ENCODE data around the gene SPNS3. TPM values are rescaled to one million over a fixed set of nuclear protein-coding genes. Genes with fewer than 3 reads are reported as not detected.

Gene SPNS3
- total and polyA plus RNA-seq, 2 of the 8 experiments (the other 6 are each of a cell fraction or from before 2014, with no cell fraction given) = not detected

DNA sequence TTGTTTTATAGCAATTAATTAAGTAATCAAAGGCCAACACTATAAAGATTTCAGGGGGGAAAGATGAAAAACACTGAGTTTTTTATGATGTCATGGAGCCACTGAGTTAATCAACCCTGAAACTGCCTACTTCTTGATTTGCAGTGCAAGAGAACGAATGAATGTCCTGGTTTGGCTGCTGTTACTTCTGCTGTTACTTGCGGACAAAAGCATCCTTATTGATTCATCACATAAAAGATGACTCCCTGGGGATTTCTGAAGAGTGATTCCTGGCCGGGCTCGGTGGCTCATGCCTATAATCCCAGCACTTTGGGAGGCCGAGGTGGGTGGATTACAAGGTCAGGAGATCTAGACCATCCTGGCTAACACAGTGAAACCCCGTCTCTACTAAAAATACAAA, 10.9 kb upstream of the SPNS3 start:
- Histone ChIP-seq H3K9ac (replicated peaks in 1 of 4; ENCODE audit: extremely low read depth in 1 of 4, low read depth in 3 of 4, low read length in 3 of 4) (no peak overlapping the region), H3K4me2 (ENCODE audit: insufficient read depth in 1 of 2, low read depth in 2 of 2, low read length in 2 of 2) (no peak overlapping the region), H2BK120ac (replicated peaks; ENCODE audit: low read depth, low read length) (no peak overlapping the region), H3K4ac (replicated peaks; ENCODE audit: insufficient read length, low read depth, low read length) (no peak overlapping the region), H2BK12ac (ENCODE audit: low read depth, low read length) (no peak overlapping the region), H3K79me2 (ENCODE audit: control insufficient read depth in 1 of 2, insufficient read depth in 2 of 2, low read length in 2 of 2) (no peaks in the 10 kb centered on the region), H3K14ac (ENCODE audit: insufficient read length) (no peak overlapping the region), H3K56ac (replicated peaks; ENCODE audit: insufficient read length, low read depth, low read length) (no peak overlapping the region), H4K20me1 (replicated peaks in 1 of 2; ENCODE audit: control insufficient read depth in 1 of 2, insufficient read depth in 2 of 2, low read length in 2 of 2) (no peaks in the 10 kb centered on the region), H3K9me3 (ENCODE audit: insufficient read depth in 2 of 2, low read depth in 1 of 2, low read length in 1 of 2) (no peaks in the 10 kb centered on the region), H2BK20ac (ENCODE audit: low read length) (no peak overlapping the region), H4K5ac (ENCODE audit: insufficient read length, low read depth, low read length) (no peak overlapping the region), H4K91ac (replicated peaks; ENCODE audit: insufficient read length, low read length) (no peak overlapping the region), H3K36me3 (ENCODE audit: control insufficient read depth in 2 of 4, insufficient read depth in 4 of 4, low read length in 3 of 4) (no peaks in the 10 kb centered on the region), H3K4me1 (replicated peaks in 1 of 4; ENCODE audit: control insufficient read depth in 3 of 4, insufficient read depth in 4 of 4, low read length in 3 of 4) (no peaks in the 10 kb centered on the region), H3K79me1 (ENCODE audit: low read depth, low read length) (no peaks in the 10 kb centered on the region), H3K18ac (ENCODE audit: extremely low read depth, low read length) (no peak overlapping the region), H3K27me3 (replicated peaks in 1 of 4; ENCODE audit: control insufficient read depth in 3 of 4, extremely low read depth in 1 of 4, insufficient read depth in 3 of 4, low read length in 3 of 4) (no peaks in the 10 kb centered on the region; a peak in 1 of 7 replicates), H2BK5ac (ENCODE audit: low read depth, low read length) (no peak overlapping the region), H2BK15ac (ENCODE audit: low read length) (no peak overlapping the region), H2AK5ac (ENCODE audit: low read depth, low read length) (no peak overlapping the region), H3K4me3 (ENCODE audit: extremely low read depth in 1 of 4, insufficient read depth in 2 of 4, low read depth in 3 of 4, low read length in 4 of 4) (no peak overlapping the region), H3K23me2 (ENCODE audit: low read depth, low read length) (no peaks in the 10 kb centered on the region), H3K23ac (ENCODE audit: insufficient read length) (no peak overlapping the region), H2AFZ (ENCODE audit: low read length) (no peak overlapping the region), H3K27ac (ENCODE audit: low read depth, low read length) (no peak overlapping the region), H4K8ac (ENCODE audit: extremely low read depth, insufficient read depth, low read length) (no peak overlapping the region)
- CTCF ChIA-PET (ENCODE audit: partially characterized antibody) = interaction anchor here (0.9 to 3.3 kb wide), 9 partner anchors 11 to 223 kb away, joined by 3 to 17 read pairs (median 3); no protein-coding TSS in a partner anchor
- DNase-seq (ENCODE audit: low read depth in 1 of 2, low spot score in 2 of 2) (no peak), FAIRE-seq (no peak)
- WGBS, 2 experiments (ENCODE audit: extremely low coverage in 1 of 2, insufficient coverage in 1 of 2, insufficient read length in 1 of 2, insufficient replicate concordance in 2 of 2, low coverage in 1 of 2, low lambda C conversion rate in 2 of 2, missing lambda C conversion rate in 1 of 2) = 72% methylated on average over 5 of the region's 6 CpGs; no CpG with 5 or more reads in 1 of the 2 experiments
- POLR2A ChIA-PET (ENCODE audit: partially characterized antibody) = interaction anchor here (0.6 kb wide), 1 partner anchor 154 kb away, joined by 3 read pairs; no protein-coding TSS in a partner anchor
- TF ChIP-seq JUND (IDR thresholded peaks at IDR 0.05; ENCODE audit: low read length) = no peak
- no peak for TF ChIP-seq RBBP5 (IDR thresholded peaks at IDR 0.05; ENCODE audit: borderline replicate concordance, low read depth, low read length)
- TF ChIP-seq BCL11A (IDR thresholded peaks at IDR 0.05; ENCODE audit: low read depth in 2 of 2, low read length in 2 of 2) = no peak
- no peak for TF ChIP-seq EP300 (IDR thresholded peaks at IDR 0.05; ENCODE audit: borderline replicate concordance in 1 of 2, low read depth in 2 of 2, low read length in 2 of 2)
- TF ChIP-seq PHF8 (conservative IDR thresholded peaks at IDR 0.05; ENCODE audit: low read depth, low read length) = no peak
- TF ChIP-seq RNF2 (IDR thresholded peaks at IDR 0.05; ENCODE audit: borderline replicate concordance, low read depth, low read length, missing control alignments, poor library complexity, severe bottlenecking) = no peak
- no peak for TF ChIP-seq CHD2 (IDR thresholded peaks at IDR 0.05; ENCODE audit: low read length)
- no peak for TF ChIP-seq TAF1 (IDR thresholded peaks at IDR 0.05; ENCODE audit: low read depth, low read length)
- TF ChIP-seq, protein P1, sequence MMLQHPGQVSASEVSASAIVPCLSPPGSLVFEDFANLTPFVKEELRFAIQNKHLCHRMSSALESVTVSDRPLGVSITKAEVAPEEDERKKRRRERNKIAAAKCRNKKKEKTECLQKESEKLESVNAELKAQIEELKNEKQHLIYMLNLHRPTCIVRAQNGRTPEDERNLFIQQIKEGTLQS (IDR thresholded peaks at IDR 0.05; ENCODE audit: insufficient read depth, low read depth, low read length) = no peak
- TF ChIP-seq HDAC6 (IDR thresholded peaks at IDR 0.05; ENCODE audit: low read depth, low read length) = no peak
- TF ChIP-seq EZH2 (IDR thresholded peaks at IDR 0.05; ENCODE audit: low read depth, low read length, severe bottlenecking) = no peak
- no peak for TF ChIP-seq SIX5 (IDR thresholded peaks at IDR 0.05; ENCODE audit: low read depth, low read length)
- no peak for TF ChIP-seq KDM4A (IDR thresholded peaks at IDR 0.05; ENCODE audit: low read depth, low read length, severe bottlenecking)
